Measurements from ENCODE around the gene PCDHGB2.
A peak's percentile ranks its signal among the peaks of the same experiment; 100 is the strongest.

PCDHGB2 gene

DNA sequence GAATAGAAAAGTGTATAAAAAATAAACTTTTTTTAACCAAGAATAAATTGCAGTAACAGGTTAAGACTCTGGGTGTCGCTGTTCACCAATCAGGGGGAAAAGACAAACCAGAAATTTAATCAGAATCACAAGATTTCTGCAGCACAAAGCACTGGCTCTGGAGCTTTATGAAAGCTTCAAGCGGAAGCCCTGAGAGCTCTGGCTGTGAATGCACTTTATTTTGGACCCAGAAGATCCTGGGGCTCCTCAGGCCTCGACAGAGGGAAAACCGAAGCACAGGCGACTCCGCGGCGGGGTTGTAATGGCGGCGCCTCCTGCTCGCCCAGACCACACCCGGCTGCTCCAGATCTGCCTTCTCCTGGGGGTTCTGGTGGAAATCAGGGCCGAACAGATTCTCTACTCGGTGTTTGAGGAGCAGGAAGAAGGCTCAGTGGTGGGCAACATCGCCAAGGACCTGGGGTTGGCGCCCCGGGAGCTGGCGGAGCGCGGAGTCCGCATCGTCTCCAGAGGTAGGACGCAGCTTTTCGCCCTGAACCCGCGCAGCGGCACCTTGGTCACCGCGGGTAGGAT is 4.8 kb upstream of the PCDHGB2 start, which contains the start of gene PCDHGA4:
Gene PCDHGA4, plus strand, starts transcription at position 122 of the 570 bp plus-strand sequence. Its CDS starts 87 bp downstream, at position 209.
- H3K4me3 ChIP-seq (ENCODE audit: control insufficient read depth, low read depth, low read length), result peak within 1 kb of the TSS; percentile 37

DNA sequence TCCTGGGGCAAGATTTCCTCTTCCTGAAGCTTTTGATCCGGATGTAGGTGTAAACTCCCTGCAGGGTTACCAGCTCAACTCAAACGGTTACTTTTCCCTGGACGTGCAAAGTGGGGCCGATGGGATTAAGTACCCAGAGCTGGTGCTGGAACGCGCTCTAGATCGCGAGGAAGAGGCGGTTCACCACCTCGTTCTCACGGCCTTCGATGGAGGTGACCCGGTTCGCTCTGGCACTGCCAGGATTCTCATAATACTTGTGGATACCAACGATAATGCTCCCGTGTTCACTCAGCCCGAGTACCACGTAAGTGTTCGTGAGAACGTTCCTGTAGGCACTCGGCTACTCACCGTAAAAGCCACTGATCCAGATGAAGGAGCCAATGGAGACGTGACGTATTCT is 4.2 kb upstream of the PCDHGB2 start:
- no peak for DNase-seq (ENCODE audit: low read depth)
- H3K4me3 ChIP-seq (ENCODE audit: control insufficient read depth, low read depth, low read length), result peak overlapping the region; percentile 37
- TF ChIP-seq, protein P1, sequence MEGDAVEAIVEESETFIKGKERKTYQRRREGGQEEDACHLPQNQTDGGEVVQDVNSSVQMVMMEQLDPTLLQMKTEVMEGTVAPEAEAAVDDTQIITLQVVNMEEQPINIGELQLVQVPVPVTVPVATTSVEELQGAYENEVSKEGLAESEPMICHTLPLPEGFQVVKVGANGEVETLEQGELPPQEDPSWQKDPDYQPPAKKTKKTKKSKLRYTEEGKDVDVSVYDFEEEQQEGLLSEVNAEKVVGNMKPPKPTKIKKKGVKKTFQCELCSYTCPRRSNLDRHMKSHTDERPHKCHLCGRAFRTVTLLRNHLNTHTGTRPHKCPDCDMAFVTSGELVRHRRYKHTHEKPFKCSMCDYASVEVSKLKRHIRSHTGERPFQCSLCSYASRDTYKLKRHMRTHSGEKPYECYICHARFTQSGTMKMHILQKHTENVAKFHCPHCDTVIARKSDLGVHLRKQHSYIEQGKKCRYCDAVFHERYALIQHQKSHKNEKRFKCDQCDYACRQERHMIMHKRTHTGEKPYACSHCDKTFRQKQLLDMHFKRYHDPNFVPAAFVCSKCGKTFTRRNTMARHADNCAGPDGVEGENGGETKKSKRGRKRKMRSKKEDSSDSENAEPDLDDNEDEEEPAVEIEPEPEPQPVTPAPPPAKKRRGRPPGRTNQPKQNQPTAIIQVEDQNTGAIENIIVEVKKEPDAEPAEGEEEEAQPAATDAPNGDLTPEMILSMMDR (IDR thresholded peaks at IDR 0.05; ENCODE audit: control insufficient read depth, insufficient read depth, low read depth, low read length, missing control alignments), result no peak

More for the DNA sequence above, 4.8 kb upstream of the PCDHGB2 start, which contains the start of gene PCDHGA4:
- TF ChIP-seq, protein P1 (IDR thresholded peaks at IDR 0.05; ENCODE audit: control insufficient read depth, insufficient read depth, low read depth, low read length, missing control alignments), result peak; percentile 50
- no peak for DNase-seq (ENCODE audit: low read depth)

DNA sequence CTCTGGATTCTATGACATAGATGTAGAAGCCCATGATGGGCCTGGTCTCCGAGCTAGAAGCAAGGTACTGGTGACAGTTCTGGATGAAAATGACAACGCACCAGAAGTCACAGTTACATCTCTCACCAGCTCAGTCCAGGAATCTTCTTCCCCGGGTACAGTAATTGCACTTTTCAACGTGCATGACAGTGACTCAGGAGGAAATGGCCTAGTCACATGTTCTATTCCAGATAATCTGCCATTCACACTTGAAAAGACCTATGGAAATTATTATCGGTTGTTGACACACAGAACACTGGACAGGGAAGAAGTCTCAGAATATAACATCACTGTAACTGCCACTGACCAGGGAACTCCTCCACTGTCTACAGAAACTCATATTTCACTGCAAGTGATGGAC is 3.7 kb upstream of the PCDHGB2 start:
- DNase-seq (ENCODE audit: low read depth), result no peak
- no peak overlapping the region for H3K4me3 ChIP-seq (ENCODE audit: control insufficient read depth, low read depth, low read length)
- TF ChIP-seq, protein P1 (IDR thresholded peaks at IDR 0.05; ENCODE audit: control insufficient read depth, insufficient read depth, low read depth, low read length, missing control alignments), result no peak

DNA sequence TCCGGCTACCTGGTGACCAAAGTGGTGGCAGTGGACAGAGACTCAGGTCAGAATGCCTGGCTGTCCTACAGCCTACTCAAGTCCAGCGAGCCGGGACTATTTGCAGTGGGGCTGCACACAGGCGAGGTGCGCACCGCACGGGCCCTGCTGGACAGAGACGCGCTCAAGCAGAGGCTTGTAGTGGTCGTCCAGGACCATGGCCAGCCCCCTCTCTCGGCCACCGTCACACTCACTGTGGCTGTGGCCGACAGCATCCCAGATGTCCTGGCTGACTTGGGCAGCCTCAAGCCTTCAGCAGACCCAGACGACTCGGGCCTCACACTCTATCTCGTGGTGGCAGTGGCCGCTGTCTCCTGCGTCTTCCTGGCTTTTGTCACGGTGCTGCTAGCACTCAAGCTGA is 2.8 kb upstream of the PCDHGB2 start:
- H3K4me3 ChIP-seq (ENCODE audit: control insufficient read depth, low read depth, low read length), result no peak overlapping the region
- TF ChIP-seq, protein P1 (IDR thresholded peaks at IDR 0.05; ENCODE audit: control insufficient read depth, insufficient read depth, low read depth, low read length, missing control alignments), result no peak
- DNase-seq (ENCODE audit: low read depth), result no peak

DNA sequence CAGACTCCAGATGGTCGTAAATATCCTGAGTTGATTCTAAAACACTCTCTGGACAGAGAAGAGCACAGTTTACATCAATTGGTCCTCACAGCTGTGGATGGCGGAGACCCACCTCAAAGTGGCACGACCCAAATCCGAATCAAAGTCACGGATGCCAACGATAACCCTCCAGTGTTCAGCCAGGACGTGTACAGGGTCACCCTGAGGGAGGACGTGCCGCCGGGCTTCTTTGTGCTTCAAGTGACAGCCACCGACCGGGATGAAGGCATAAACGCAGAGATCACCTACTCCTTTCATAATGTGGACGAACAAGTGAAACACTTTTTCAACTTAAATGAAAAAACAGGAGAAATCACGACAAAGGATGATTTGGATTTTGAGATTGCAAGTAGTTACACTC is 891 bp downstream of the PCDHGB2 start:
- no peak for DNase-seq (ENCODE audit: low read depth)
- H3K4me3 ChIP-seq (ENCODE audit: control insufficient read depth, low read depth, low read length), result peak overlapping the region; percentile 59; the same call in 1 of the 2 replicates
- TF ChIP-seq, protein P1 (IDR thresholded peaks at IDR 0.05; ENCODE audit: control insufficient read depth, insufficient read depth, low read depth, low read length, missing control alignments), result no peak

DNA sequence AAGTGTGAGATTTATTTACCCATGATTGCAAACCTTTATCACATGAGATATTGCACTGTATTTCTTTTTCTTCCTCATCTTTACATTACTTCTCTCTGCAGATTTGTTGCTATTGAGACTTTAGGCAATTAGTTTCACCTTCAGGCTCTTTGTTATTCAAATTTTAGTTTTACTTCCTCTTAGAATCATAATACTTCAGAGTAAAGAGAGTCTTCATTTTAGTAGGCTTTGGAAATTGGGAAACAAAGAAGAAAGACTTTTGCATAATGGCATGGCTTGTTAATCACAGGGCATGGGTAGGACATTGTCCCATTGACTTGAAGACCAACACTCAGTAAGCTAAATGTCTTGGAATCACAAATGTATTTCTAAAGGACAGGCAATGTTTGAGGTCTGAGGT is 2.9 kb downstream of the PCDHGB2 start:
- H3K4me3 ChIP-seq (ENCODE audit: control insufficient read depth, low read depth, low read length), result no peak overlapping the region
- TF ChIP-seq, protein P1 (IDR thresholded peaks at IDR 0.05; ENCODE audit: control insufficient read depth, insufficient read depth, low read depth, low read length, missing control alignments), result no peak
- no peak for DNase-seq (ENCODE audit: low read depth)
